CD14-positive monocyte (primary cell): Measurements from ENCODE around the gene POLG2. TPM values are rescaled to one million over a fixed set of nuclear protein-coding genes. Genes with fewer than 3 reads are reported as not detected.
A peak's percentile ranks its signal among the peaks of the same experiment; 100 is the strongest.

Experiments used
- DNase-seq, 3 donors: peaks; one replicate each; pipeline ENCODE4 v3.0.0-alpha.2; 2011 to 2022
- H2AFZ ChIP-seq: 2 replicates; pipeline ENCODE4 v1.6.0; 2012; ENCODE audit warnings: mild to moderate bottlenecking, low read depth, low read length, inconsistent platforms; ENCODE audit not compliant: insufficient read depth, poor library complexity, severe bottlenecking
- H3K27ac ChIP-seq, 2 donors: 1 replicate in 1 of 2; 2 replicates in 1 of 2; pipeline ENCODE4 v1.5.1; 2012 to 2013; ENCODE audit warnings: low read length in 2 of 2, control low read depth in 1 of 2, inconsistent platforms in 1 of 2, low read depth in 1 of 2, mild to moderate bottlenecking in 1 of 2
- H3K27me3 ChIP-seq, 2 donors: one replicate each; pipeline versions ENCODE4 v1.6.0 to v1.6.1; 2011 to 2013; ENCODE audit warnings: low read length in 2 of 2; ENCODE audit not compliant: control insufficient read depth in 2 of 2, insufficient read depth in 2 of 2
- H3K36me3 ChIP-seq, 2 donors: replicated peaks in 1 of 2; 1 replicate in 1 of 2; 2 replicates in 1 of 2; pipeline versions ENCODE4 v1.5.1 to v1.6.1; 2012 to 2013; ENCODE audit warnings: low read length in 2 of 2, control low read depth in 1 of 2, inconsistent platforms in 1 of 2, mild to moderate bottlenecking in 1 of 2; ENCODE audit not compliant: insufficient read depth in 2 of 2, control insufficient read depth in 1 of 2
- H3K4me1 ChIP-seq, 2 donors: 1 replicate in 1 of 2; 2 replicates in 1 of 2; pipeline versions ENCODE4 v1.5.1 to v1.6.1; 2012 to 2013; ENCODE audit warnings: low read length in 2 of 2, control low read depth in 1 of 2, inconsistent platforms in 1 of 2, mild to moderate bottlenecking in 1 of 2, moderate library complexity in 1 of 2; ENCODE audit not compliant: insufficient read depth in 2 of 2, control insufficient read depth in 1 of 2
- H3K4me2 ChIP-seq: replicated peaks from 2 replicates; pipeline ENCODE3; 2012; ENCODE audit warnings: low read length, moderate library complexity, mild to moderate bottlenecking; ENCODE audit not compliant: poor library complexity, severe bottlenecking; ENCODE audit errors: extremely low read depth
- H3K4me3 ChIP-seq, 3 experiments: fragments of 200-600 bp in 1 of 3; sonication (generic) in 1 of 3; replicated peaks in 1 of 3; 1 replicate in 2 of 3; 2 replicates in 1 of 3; pipeline ENCODE4 v1.5.1; 2011 to 2013; ENCODE audit warnings: low read length in 3 of 3, mild to moderate bottlenecking in 3 of 3, control low read depth in 2 of 3, low read depth in 2 of 3, inconsistent platforms in 1 of 3, moderate library complexity in 1 of 3
- H3K79me2 ChIP-seq: 2 replicates; pipeline ENCODE4 v1.6.0; 2012; ENCODE audit warnings: mild to moderate bottlenecking, control low read depth, inconsistent platforms, low read length, moderate library complexity; ENCODE audit not compliant: insufficient read depth
- H3K9ac ChIP-seq: 2 replicates; pipeline ENCODE4 v1.6.0; 2017; ENCODE audit warnings: low read length, mild to moderate bottlenecking; ENCODE audit not compliant: insufficient read depth, poor library complexity, severe bottlenecking
- H3K9me3 ChIP-seq, 2 donors: replicated peaks in 1 of 2; 1 replicate in 1 of 2; 2 replicates in 1 of 2; pipeline versions ENCODE4 v1.5.1 to v1.6.1; 2012 to 2013; ENCODE audit warnings: low read length in 2 of 2, control low read depth in 1 of 2; ENCODE audit not compliant: control insufficient read depth in 1 of 2, insufficient read depth in 1 of 2
- H4K20me1 ChIP-seq: 2 replicates; pipeline ENCODE4 v1.6.0; 2012; ENCODE audit warnings: mild to moderate bottlenecking, low read length, control low read depth, moderate library complexity; ENCODE audit not compliant: insufficient read depth
- H3K27ac Mint-ChIP-seq, 7 donors: one replicate each; pipeline ENCODE4 v1.8.0; 2020; ENCODE audit warnings: mild to moderate bottlenecking in 7 of 7, mixed read lengths in 7 of 7, moderate library complexity in 6 of 7, inconsistent platforms in 2 of 7
- H3K27me3 Mint-ChIP-seq, 3 donors: one replicate each; pipeline ENCODE4 v1.8.0; 2021 to 2022; ENCODE audit warnings: low read depth in 3 of 3, mild to moderate bottlenecking in 3 of 3, mixed read lengths in 3 of 3, moderate library complexity in 3 of 3, inconsistent platforms in 1 of 3
- H3K36me3 Mint-ChIP-seq, 2 donors: one replicate each; pipeline ENCODE4 v1.8.0; 2020; ENCODE audit warnings: mixed read lengths in 2 of 2, inconsistent platforms in 1 of 2, mild to moderate bottlenecking in 1 of 2
- H3K4me1 Mint-ChIP-seq: one replicate; pipeline ENCODE4 v1.8.0; 2020; ENCODE audit warnings: mild to moderate bottlenecking, mixed read lengths
- H3K4me3 Mint-ChIP-seq, 2 donors: one replicate each; pipeline ENCODE4 v1.8.0; 2020; ENCODE audit warnings: mild to moderate bottlenecking in 2 of 2, mixed read lengths in 2 of 2, moderate library complexity in 1 of 2
- H3K9me3 Mint-ChIP-seq, 7 donors: one replicate each; pipeline ENCODE4 v1.8.0; 2020 to 2022; ENCODE audit warnings: mixed read lengths in 7 of 7, mild to moderate bottlenecking in 6 of 7, moderate library complexity in 6 of 7, inconsistent platforms in 2 of 7
- WGBS: methylation state at CpG from one replicate; pipeline ENCODE4 v1.1.5; 2013; ENCODE audit warnings: missing lambda C conversion rate; ENCODE audit not compliant: insufficient coverage; 5-methylcytosine and 5-hydroxymethylcytosine counted together
- intact Hi-C, 2 donors: fragments of 100-400 bp; cut with micrococcal nuclease; formaldehyde crosslinking; loops; one replicate each; pipeline versions ENCODE4 v1.15.0 to v1.15.1; 2023
- polyA plus RNA-seq, 3 donors: library from polyadenylated mRNA; depleted of rRNA in 1 of 3; unstranded in 2 of 3; stranded (reverse) in 1 of 3; fragments of 300-500 nt in 2 of 3; fragments of >200 nt in 1 of 3; fragmentation: Illumina TruSeq in 2 of 3; gene quantifications; 1 replicate in 2 of 3; 2 replicates in 1 of 3; pipeline ENCODE4 v1.2.3, GENCODE V29; 2012 to 2021
- TF ChIP-seq, protein P1 (sequence below): fragments of 200-600 bp; IDR thresholded peaks from one replicate; pipeline ENCODE4 v1.8.0; 2022; ENCODE audit warnings: antibody characterized with exemption, mild to moderate bottlenecking

Gene POLG2
- polyA plus RNA-seq, 3 donors, result 0.85 to 15.8 (median 1.7) TPM

DNA sequence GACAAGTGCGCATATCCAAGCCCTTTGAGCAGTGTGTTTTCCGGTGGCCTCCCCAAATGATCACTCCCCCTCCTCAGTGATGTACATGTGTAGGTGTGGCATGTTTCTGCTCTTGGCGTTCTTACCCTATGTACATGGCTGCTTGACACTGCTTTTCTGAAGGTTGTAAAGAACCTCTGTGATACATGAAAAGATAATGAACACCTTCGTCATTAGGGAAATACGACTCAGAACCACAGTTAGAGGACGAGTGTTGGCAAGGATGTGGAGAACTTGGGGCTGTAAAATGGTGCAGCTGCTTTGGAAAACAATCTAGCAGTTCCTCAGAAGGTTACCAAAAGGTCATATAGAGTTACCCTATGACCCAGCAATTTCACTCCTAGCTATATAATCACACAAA is 38.5 kb upstream of the POLG2 start:
- H2AFZ ChIP-seq, result no peak overlapping the region
- Mint-ChIP-seq H3K27ac (peak overlapping the region in 1 of 7 donors; percentile 35), H3K4me1 (no peaks in the 10 kb centered on the region), H3K4me3 (no peak overlapping the region), H3K36me3 (peaks cover 82 to 92% of the 10 kb centered on the region in 2 donors), H3K9me3 (peaks cover 0 to 2% (median 0%) of the 10 kb centered on the region in 7 donors), H3K27me3 (no peaks in the 10 kb centered on the region)
- intact Hi-C loops, result no loop called here
- no peak overlapping the region for H3K4me3 ChIP-seq
- no peak overlapping the region for H3K9ac ChIP-seq
- no peak overlapping the region for H3K27ac ChIP-seq
- H3K9me3 ChIP-seq, result no peaks in the 10 kb centered on the region
- H4K20me1 ChIP-seq, result peaks cover 3% of the 10 kb centered on the region
- H3K4me1 ChIP-seq, result no peaks in the 10 kb centered on the region
- no peaks in the 10 kb centered on the region for H3K79me2 ChIP-seq
- H3K27me3 ChIP-seq, result no peaks in the 10 kb centered on the region
- WGBS, result 100% methylated on average over 2 of the region's 6 CpGs
- H3K36me3 ChIP-seq, result peaks cover 91 to 100% of the 10 kb centered on the region in 2 donors
- no peak for DNase-seq
- TF ChIP-seq, protein P1, sequence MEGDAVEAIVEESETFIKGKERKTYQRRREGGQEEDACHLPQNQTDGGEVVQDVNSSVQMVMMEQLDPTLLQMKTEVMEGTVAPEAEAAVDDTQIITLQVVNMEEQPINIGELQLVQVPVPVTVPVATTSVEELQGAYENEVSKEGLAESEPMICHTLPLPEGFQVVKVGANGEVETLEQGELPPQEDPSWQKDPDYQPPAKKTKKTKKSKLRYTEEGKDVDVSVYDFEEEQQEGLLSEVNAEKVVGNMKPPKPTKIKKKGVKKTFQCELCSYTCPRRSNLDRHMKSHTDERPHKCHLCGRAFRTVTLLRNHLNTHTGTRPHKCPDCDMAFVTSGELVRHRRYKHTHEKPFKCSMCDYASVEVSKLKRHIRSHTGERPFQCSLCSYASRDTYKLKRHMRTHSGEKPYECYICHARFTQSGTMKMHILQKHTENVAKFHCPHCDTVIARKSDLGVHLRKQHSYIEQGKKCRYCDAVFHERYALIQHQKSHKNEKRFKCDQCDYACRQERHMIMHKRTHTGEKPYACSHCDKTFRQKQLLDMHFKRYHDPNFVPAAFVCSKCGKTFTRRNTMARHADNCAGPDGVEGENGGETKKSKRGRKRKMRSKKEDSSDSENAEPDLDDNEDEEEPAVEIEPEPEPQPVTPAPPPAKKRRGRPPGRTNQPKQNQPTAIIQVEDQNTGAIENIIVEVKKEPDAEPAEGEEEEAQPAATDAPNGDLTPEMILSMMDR, result no peak
- no peak overlapping the region for H3K4me2 ChIP-seq

DNA sequence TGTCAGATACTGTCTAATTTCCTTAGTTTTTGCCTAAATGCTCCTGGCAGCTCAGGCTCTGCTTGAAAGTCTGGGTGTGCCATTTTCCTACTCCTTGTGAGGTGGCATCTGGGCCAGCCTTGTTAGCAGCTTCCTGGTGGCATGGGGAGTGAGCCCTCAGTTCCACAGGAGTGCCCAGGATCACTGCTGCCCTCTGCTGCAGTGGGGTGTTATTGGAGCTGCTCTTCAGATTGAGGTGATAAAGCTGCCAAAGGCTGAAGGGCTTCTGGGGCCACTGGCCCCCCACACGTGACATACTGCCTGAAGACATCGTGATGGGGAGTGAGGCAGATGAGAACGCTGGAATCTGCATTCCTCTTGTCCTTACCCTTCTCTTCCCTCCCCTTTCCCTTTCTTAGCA is 37.3 kb upstream of the POLG2 start:
- H3K79me2 ChIP-seq, result no peaks in the 10 kb centered on the region
- WGBS, result 93% methylated on average over 2 of the region's 3 CpGs
- H3K4me1 Mint-ChIP-seq, result no peaks in the 10 kb centered on the region
- H3K36me3 ChIP-seq, result peaks cover 97 to 100% of the 10 kb centered on the region in 2 donors
- intact Hi-C loops, result no loop called here
- no peak overlapping the region for H3K4me2 ChIP-seq
- H3K36me3 Mint-ChIP-seq, result peaks cover 86 to 99% of the 10 kb centered on the region in 2 donors
- no peak overlapping the region for H3K4me3 ChIP-seq
- H3K9ac ChIP-seq, result no peak overlapping the region
- H4K20me1 ChIP-seq, result no peaks in the 10 kb centered on the region
- H3K4me1 ChIP-seq, result no peaks in the 10 kb centered on the region
- no peaks in the 10 kb centered on the region for H3K27me3 ChIP-seq
- peak overlapping the region in 2 of 7 donors; percentile 53 to 78 for H3K27ac Mint-ChIP-seq
- H3K4me3 Mint-ChIP-seq, result no peak overlapping the region
- H3K9me3 ChIP-seq, result no peaks in the 10 kb centered on the region
- peak overlapping the region in 1 of 2 donors; percentile 15 for H3K27ac ChIP-seq
- H3K9me3 Mint-ChIP-seq, result peaks cover 0 to 2% (median 0%) of the 10 kb centered on the region in 7 donors
- TF ChIP-seq, protein P1, result no peak
- H3K27me3 Mint-ChIP-seq, result no peaks in the 10 kb centered on the region
- no peak overlapping the region for H2AFZ ChIP-seq
- no peak for DNase-seq
